K562 (cell line): ENCODE measurements around the gene LSM8. TPM values are rescaled to one million over a fixed set of nuclear protein-coding genes. Genes with fewer than 3 reads are reported as not detected.

Experiments
- MGA ChIP-seq: fragments of 450-650 bp; IDR thresholded peaks from 2 replicates; pipeline ENCODE4 v1.6.1; 2016; ENCODE audit warnings: mild to moderate bottlenecking, moderate library complexity
- MTF1 ChIP-seq: fragments of 250-450 bp; sonication (Bioruptor Pico); IDR thresholded peaks from 2 replicates; pipeline ENCODE4 v1.9.0; 2021; ENCODE audit warnings: moderate library complexity, mild to moderate bottlenecking, inconsistent platforms, borderline replicate concordance
- NFIX ChIP-seq: fragments of 250-450 bp; sonication (Bioruptor Pico); IDR thresholded peaks from 2 replicates; pipeline ENCODE4 v1.4.0; 2020; ENCODE audit warnings: low read depth, mild to moderate bottlenecking, moderate library complexity
- NFYB ChIP-seq: IDR thresholded peaks from 2 replicates; pipeline ENCODE4 v1.6.1; 2011; ENCODE audit warnings: mild to moderate bottlenecking, moderate library complexity; ENCODE audit not compliant: insufficient read length; ENCODE audit errors: extremely low read depth
- ZNF318 ChIP-seq, 2 experiments: fragments of 450-650 bp; IDR thresholded peaks; 2 replicates each; pipeline ENCODE4 v1.6.1; 2016; ENCODE audit warnings: mild to moderate bottlenecking in 2 of 2, borderline replicate concordance in 1 of 2, low read depth in 1 of 2, moderate library complexity in 1 of 2
- ZNF76 ChIP-seq: fragments of 250-450 bp; sonication (Bioruptor Pico); IDR thresholded peaks from 2 replicates; pipeline ENCODE4 v1.4.0; 2020; ENCODE audit warnings: mild to moderate bottlenecking, moderate library complexity, borderline replicate concordance
- polyA plus RNA-seq, 8 experiments: library from polyadenylated mRNA; depleted of rRNA in 4 of 8; stranded (reverse) in 5 of 8; unstranded in 3 of 8; fragments of >200 nt; fragmentation: Nextera tagmentation in 2 of 8; fragmentation: Illumina TruSeq in 1 of 8; extraction: Ambion mirVana in 2 of 8; extraction: Trizol in 1 of 8; gene quantifications; 2 replicates each; pipeline versions ENCODE4 v1.2.1 to v1.2.3, GENCODE V29; 2011 to 2014; ENCODE audit warnings: inconsistent platforms in 1 of 8, missing spikeins in 1 of 8
- total RNA-seq, 7 experiments: library from RNA; depleted of rRNA in 6 of 7; stranded (reverse); fragments of >200 nt in 6 of 7; fragmentation: Illumina TruSeq in 2 of 7; extraction: Trizol in 2 of 7; gene quantifications; 2 replicates each; pipeline versions ENCODE4 v1.2.1 to v1.2.3, GENCODE V29; 2011 to 2021; ENCODE audit warnings: low replicate concordance in 1 of 7

LSM8 gene
- total and polyA plus RNA-seq, 9 of the 15 experiments (the other 6 are each of a cell fraction or from before 2014, with no cell fraction given), result 81.5 to 340 (median 180) TPM

GRCh38 chr7:118183786-118184564 is at the start of gene LSM8 (continued):
- no peak for TF ChIP-seq MGA
- TF ChIP-seq MTF1 (CRISPR knock-in tag), result peak; percentile 13; the same call in 1 of the 2 replicates
- no peak for TF ChIP-seq ZNF76 (CRISPR knock-in tag)
- peak; percentile 14 for TF ChIP-seq NFYB
- no peak for TF ChIP-seq NFIX (CRISPR knock-in tag)
- peak in 1 of 2 experiments; percentile 54; a peak in 1 of 4 replicates for TF ChIP-seq ZNF318 (IDR thresholded peaks at IDR 0.05; ENCODE audit: borderline replicate concordance in 1 of 2, low read depth in 1 of 2)
